ENCODE measurements around the gene ADM2.

ADM2 gene

DNA sequence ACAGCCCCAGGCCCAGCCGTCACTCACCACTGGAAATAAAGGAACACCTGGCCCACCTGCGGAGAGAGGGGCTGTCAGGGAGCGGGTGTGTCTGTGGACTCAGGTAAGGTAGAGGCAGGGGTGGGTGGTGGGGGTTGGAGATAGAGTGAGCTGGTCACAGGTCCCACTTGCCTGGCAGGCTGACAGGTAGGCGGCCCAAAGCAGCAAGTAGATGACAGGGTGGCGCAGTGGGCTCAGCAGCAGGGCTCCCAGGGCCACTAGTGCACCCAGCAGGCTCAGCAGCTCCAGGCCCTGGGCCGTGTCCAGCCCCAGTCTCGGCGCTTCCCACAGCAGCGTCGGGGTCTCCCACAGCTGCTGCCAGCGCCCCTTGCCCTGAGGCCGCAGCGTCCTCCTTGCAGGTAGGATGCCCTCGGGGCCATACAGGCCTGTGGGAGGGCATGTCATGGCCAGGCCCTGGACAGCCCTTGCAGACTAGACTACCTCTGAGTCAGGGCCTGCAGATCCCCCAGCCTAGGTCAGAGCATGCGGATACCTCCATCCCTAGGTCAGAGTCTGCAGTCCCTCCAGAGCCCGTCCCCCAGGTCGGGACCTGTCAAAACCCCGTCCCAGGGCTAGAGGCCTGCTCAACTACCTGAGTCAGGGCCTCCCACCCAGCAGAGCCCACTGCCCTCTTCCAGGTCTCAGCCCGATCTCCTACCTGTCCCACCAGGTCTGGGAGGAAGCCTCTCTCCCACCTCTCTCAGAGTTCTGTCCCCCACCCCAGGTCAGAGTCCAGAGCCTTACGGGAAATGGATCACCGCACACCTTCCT is 25.5 kb downstream of the ADM2 start:
- H3K27ac ChIP-seq (ENCODE audit: low read depth, low read length): peak overlapping the region; percentile 68
- peak overlapping the region; percentile 99 for H3K4me2 ChIP-seq (ENCODE audit: low read length)
- H3K79me2 ChIP-seq (ENCODE audit: control insufficient read depth, low read length): peaks cover 66% of the 10 kb centered on the region
- no peaks in the 10 kb centered on the region for H3F3A ChIP-seq (ENCODE audit: control insufficient read depth, insufficient read depth)
- H3K9me2 ChIP-seq (replicated peaks; ENCODE audit: control insufficient read depth, low read length): no peaks in the 10 kb centered on the region
- H3K27me3 ChIP-seq (ENCODE audit: control insufficient read depth, low read length): no peaks in the 10 kb centered on the region
- peaks cover 48% of the 10 kb centered on the region for H3K36me3 ChIP-seq (ENCODE audit: control insufficient read depth, low read length)
- H3K4me3 ChIP-seq (ENCODE audit: low read length): peak overlapping the region; percentile 100
- peaks cover 10% of the 10 kb centered on the region; the same call in 1 of the 2 replicates for H4K20me1 ChIP-seq (ENCODE audit: control insufficient read depth, insufficient read depth, low read depth, low read length)
- no peaks in the 10 kb centered on the region for H3K9me3 ChIP-seq (ENCODE audit: control insufficient read depth, insufficient read depth, low read length)
- H3K4me1 ChIP-seq (ENCODE audit: control insufficient read depth, low read length): peaks cover 19% of the 10 kb centered on the region
- no peak for TF ChIP-seq EZH2phosphoT487 (IDR thresholded peaks at IDR 0.05; ENCODE audit: borderline replicate concordance, low read length)
- TF ChIP-seq, protein P1, sequence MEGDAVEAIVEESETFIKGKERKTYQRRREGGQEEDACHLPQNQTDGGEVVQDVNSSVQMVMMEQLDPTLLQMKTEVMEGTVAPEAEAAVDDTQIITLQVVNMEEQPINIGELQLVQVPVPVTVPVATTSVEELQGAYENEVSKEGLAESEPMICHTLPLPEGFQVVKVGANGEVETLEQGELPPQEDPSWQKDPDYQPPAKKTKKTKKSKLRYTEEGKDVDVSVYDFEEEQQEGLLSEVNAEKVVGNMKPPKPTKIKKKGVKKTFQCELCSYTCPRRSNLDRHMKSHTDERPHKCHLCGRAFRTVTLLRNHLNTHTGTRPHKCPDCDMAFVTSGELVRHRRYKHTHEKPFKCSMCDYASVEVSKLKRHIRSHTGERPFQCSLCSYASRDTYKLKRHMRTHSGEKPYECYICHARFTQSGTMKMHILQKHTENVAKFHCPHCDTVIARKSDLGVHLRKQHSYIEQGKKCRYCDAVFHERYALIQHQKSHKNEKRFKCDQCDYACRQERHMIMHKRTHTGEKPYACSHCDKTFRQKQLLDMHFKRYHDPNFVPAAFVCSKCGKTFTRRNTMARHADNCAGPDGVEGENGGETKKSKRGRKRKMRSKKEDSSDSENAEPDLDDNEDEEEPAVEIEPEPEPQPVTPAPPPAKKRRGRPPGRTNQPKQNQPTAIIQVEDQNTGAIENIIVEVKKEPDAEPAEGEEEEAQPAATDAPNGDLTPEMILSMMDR (IDR thresholded peaks at IDR 0.05; ENCODE audit: low read depth, low read length, poor library complexity, severe bottlenecking): no peak

DNA sequence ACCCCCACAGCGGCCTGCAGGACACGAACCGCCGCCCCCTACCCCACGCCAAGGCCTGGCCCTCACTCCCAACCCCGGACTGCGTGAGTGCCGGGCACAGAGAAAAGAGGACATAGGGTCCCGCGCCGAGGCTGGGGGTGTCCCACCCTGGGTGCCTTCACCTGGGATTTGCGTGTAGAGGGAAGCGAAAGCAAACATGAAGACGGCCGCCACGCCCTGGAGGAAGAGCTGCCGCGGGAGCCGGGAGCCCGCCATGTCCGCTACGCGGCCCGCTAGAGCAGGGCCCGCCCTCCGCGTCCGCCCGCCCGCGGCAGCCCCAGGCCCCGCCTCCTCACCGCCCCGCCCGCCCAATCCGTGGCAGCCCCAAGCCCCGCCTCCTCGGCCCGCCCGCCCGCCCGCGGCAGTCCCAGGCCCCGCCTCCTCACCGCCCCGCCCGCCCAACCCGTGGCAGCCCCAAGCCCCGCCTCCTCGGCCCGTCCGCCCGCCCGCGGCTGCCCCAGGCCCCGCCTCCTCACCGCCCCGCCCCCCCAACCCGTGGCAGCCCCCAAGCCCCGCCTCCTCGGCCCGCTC is 26.2 kb downstream of the ADM2 start, which contains the start of gene LMF2:
Gene LMF2 (minus strand): TSS at position 282 of the 570 bp plus-strand sequence. CDS start 27 bp downstream, at position 255.
- Histone ChIP-seq H3K27me3 (ENCODE audit: control insufficient read depth, low read length) (no peaks in the 10 kb centered on the region), H3K36me3 (ENCODE audit: control insufficient read depth, low read length) (peaks cover 55% of the 10 kb centered on the region), H3K9me2 (replicated peaks; ENCODE audit: control insufficient read depth, low read length) (no peaks in the 10 kb centered on the region), H3K4me2 (ENCODE audit: low read length) (peak within 1 kb of the TSS; percentile 99), H3K79me2 (ENCODE audit: control insufficient read depth, low read length) (peaks cover 72% of the 10 kb centered on the region), H3K4me3 (ENCODE audit: low read length) (peak within 1 kb of the TSS; percentile 100), H4K20me1 (ENCODE audit: control insufficient read depth, insufficient read depth, low read depth, low read length) (peaks cover 10% of the 10 kb centered on the region; the same call in 1 of the 2 replicates), H3K4me1 (ENCODE audit: control insufficient read depth, low read length) (peaks cover 19% of the 10 kb centered on the region), H3K9me3 (ENCODE audit: control insufficient read depth, insufficient read depth, low read length) (no peaks in the 10 kb centered on the region), H3F3A (ENCODE audit: control insufficient read depth, insufficient read depth) (no peaks in the 10 kb centered on the region), H3K27ac (ENCODE audit: low read depth, low read length) (peak within 1 kb of the TSS; percentile 68)
- no peak for TF ChIP-seq EZH2phosphoT487 (IDR thresholded peaks at IDR 0.05; ENCODE audit: borderline replicate concordance, low read length)
- TF ChIP-seq, protein P1 (IDR thresholded peaks at IDR 0.05; ENCODE audit: low read depth, low read length, poor library complexity, severe bottlenecking): no peak

DNA sequence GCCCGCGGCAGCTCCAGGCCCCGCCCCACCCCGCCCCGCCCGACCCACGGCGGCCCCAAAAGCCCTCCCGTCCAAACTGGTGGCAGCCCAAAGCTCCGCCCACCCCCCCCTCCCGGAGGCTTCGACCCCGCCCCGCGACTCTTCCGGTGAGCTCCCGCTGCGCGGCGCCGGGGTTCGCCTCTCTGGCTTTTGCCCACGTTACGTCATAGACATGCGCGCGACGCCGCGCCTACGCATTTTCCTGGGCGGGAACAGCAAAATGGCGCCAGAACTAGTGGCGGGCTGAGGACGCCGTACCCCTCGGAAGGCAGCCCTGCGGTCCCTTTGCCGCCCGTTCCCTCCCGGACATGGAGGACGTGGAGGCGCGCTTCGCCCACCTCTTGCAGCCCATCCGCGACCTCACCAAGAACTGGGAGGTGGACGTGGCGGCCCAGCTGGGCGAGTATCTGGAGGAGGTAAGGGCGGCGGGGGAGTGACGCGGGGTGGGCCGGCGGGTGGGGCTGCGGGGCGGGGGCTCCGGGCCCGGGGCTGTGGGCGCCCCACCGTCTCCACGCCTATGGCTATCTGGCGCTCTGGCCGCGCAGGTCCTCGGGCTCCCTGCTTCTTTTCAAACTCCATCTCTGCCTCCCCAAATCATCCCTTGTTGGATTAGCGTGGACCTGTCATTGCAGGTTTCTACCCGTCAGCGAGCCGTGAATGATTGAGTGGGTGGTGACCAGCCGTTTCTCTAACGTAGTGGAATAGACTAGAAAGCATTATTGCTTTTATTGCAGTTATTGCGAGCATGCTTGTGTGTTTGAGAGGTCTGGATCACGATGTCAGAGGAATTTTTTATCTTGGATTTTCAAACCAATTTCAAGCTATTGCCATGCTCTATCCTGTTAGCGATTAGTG is 26.9 kb downstream of the ADM2 start, which contains the start of gene NCAPH2:
Gene NCAPH2 (plus strand): TSS at position 234 of the 894 bp plus-strand sequence. CDS start 114 bp downstream, at position 348.
- no peak for TF ChIP-seq EZH2phosphoT487 (IDR thresholded peaks at IDR 0.05; ENCODE audit: borderline replicate concordance, low read length)
- TF ChIP-seq, protein P1 (IDR thresholded peaks at IDR 0.05; ENCODE audit: low read depth, low read length, poor library complexity, severe bottlenecking): no peak
- Histone ChIP-seq H3K9me2 (replicated peaks; ENCODE audit: control insufficient read depth, low read length) (no peaks in the 10 kb centered on the region), H4K20me1 (ENCODE audit: control insufficient read depth, insufficient read depth, low read depth, low read length) (peaks cover 14% of the 10 kb centered on the region; the same call in 1 of the 2 replicates), H3K4me2 (ENCODE audit: low read length) (peak within 1 kb of the TSS; percentile 99), H3F3A (ENCODE audit: control insufficient read depth, insufficient read depth) (no peaks in the 10 kb centered on the region), H3K27me3 (ENCODE audit: control insufficient read depth, low read length) (no peaks in the 10 kb centered on the region), H3K4me3 (ENCODE audit: low read length) (peak within 1 kb of the TSS; percentile 100), H3K36me3 (ENCODE audit: control insufficient read depth, low read length) (peaks cover 58% of the 10 kb centered on the region), H3K27ac (ENCODE audit: low read depth, low read length) (peak within 1 kb of the TSS; percentile 68), H3K79me2 (ENCODE audit: control insufficient read depth, low read length) (peaks cover 80% of the 10 kb centered on the region), H3K4me1 (ENCODE audit: control insufficient read depth, low read length) (peaks cover 19% of the 10 kb centered on the region), H3K9me3 (ENCODE audit: control insufficient read depth, insufficient read depth, low read length) (no peaks in the 10 kb centered on the region)
